Prostate gland (tissue), 2 donors: ENCODE results near the gene SMOC1.

ENCODE experiments used
- CTCF ChIP-seq, 4 experiments: fragments of 200-600 bp in 2 of 4; fragments of 450-650 bp in 2 of 4; sonication (generic) in 2 of 4; IDR thresholded peaks; 1 replicate in 3 of 4; 2 replicates in 1 of 4; pipeline ENCODE4 v1.5.1; 2016 to 2019; ENCODE audit warnings: antibody characterized with exemption in 4 of 4, mild to moderate bottlenecking in 2 of 4, moderate library complexity in 2 of 4
- POLR2A ChIP-seq: fragments of 450-650 bp; IDR thresholded peaks from one replicate; pipeline ENCODE4 v1.6.1; 2016; ENCODE audit warnings: antibody characterized with exemption, mild to moderate bottlenecking

DNA sequence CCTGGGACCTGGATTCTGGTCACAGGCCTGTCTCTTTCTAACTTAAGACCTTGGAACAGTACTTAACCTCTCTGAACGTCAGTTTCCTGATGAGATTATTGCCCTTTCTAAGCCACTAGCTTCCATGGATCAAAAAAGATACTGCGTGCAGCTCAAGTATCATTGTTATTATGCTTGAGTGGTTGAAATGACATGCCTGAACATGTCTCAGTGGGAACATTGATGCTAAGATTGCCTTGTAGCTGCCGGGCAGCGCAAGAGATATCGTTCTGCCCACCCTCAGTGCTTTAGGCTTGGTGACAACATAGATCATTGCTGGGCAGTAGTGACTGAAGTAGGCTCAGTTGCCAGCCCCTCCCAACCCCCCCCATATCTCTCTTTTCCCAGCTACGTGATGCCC lies 131.9 kb downstream of the SMOC1 start:
- no peak for TF ChIP-seq CTCF (IDR thresholded peaks at IDR 0.05)
- TF ChIP-seq POLR2A: no peak
